Smooth muscle cell of trachea (primary cell): Measurements from ENCODE around the gene DCDC1. TPM values are rescaled to one million over a fixed set of nuclear protein-coding genes. Genes with fewer than 3 reads are reported as not detected.

Source experiments
- total RNA-seq: library from RNA; depleted of rRNA; stranded (reverse); fragments of >200 nt; gene quantifications from 2 replicates; pipeline ENCODE4 v1.2.1, GENCODE V29; 2014

The DCDC1 gene, protein sequence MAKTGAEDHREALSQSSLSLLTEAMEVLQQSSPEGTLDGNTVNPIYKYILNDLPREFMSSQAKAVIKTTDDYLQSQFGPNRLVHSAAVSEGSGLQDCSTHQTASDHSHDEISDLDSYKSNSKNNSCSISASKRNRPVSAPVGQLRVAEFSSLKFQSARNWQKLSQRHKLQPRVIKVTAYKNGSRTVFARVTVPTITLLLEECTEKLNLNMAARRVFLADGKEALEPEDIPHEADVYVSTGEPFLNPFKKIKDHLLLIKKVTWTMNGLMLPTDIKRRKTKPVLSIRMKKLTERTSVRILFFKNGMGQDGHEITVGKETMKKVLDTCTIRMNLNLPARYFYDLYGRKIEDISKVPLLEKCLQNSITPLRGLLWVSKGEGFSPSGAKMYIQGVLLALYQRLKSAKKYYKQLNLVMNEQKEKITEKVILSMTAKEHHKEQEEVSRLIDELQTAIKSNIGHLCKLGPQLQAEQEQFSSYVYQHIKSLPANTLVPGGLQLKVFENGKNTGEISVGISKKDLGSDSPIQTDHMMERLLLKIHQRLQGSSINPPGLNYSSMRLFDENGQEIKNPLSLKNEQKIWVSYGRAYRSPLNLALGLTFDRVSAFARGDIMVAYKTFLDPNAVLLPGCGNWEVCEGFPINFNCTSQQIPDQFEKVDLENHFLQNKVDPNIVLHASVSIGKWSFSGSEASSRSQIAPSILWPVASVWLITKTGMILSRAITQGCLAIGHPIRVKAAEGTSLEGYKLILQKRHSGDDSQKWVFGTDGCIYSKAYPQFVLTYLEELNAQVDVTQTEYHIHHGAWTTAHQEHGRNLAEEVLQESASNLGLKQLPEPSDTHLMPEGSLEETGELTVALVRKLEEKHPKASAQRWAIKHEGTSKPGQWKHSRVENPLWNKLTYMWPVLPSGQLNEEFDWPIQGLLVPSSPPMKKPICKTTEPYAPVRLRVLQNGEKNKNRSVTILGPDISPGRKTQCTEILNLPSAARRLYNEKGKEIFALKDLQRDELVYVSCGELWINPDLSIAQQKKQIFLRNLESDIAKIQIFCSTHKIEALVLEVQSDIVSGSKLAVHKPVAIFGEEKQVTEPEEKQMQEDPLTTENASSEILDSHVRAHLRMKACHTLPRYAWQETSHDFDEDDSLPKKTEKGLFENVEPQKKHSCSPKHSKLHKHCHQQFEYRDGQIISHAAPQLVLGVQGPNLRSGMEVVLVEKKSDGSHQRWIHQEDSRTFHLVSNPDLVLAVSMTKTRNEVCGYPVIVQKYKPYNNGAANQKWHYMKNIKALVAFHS (N-terminal part only)
- total RNA-seq, result under 0.01 and 0.29 TPM in 2 replicates

DNA sequence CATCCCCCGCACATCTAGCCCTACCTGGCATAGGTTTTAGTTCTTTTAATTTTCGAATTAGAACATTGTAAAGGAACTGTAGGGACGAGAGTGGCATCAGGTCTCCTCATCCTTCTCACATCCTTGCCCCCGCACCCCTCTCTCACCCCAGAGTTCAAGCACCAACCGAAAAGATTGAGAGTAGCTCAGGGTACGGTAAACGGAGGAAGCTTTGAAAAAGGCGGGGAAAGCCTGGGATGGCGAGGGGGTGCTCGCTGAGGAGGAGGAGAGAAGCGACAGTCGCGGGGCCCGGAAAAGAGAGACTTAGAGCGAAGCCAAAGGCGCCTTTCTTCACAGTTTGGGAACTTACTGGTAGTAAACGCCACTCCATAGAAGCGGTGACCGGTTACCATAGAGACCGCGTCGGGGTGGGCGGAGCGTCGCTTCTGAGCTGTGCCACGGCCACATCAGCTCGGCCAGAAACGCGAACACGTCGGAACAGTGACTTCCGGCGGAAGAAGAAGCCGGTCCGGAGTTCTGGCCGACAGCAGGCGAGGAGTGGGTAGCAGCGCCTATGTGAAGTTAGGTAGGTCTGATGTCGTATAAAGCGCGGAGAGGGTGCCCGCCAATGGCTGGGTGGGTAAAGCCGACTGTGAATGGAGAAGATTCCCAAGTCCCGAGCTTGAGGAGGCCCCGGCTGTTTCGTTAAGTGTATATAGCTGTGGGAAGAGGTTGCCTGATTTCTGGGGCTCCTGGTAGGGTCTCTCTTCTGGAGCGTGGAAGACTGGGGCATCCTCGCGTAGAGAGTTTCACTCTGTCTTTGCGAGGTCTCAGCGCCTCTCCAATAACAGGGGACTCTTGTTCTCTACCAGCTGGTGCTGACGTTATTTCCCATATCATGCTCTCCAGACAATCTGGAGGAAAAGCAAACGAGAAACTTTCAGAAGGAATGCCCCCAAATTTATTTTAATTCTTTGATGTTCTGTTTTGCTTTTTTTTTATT is at the start of gene DCDC1, which contains the start of gene DNAJC24:
DCDC1 (minus strand) TSS at position 392 of the 982 bp plus-strand sequence. CDS start 41,459 bp downstream, outside the sequence.
DNAJC24 (plus strand) TSS at position 513 of the 982 bp plus-strand sequence. CDS start 889 bp downstream, outside the sequence.

Other genes starting within 250 kb of the DCDC1 start
- gene DNAJC24, start 121 bp upstream of the DCDC1 start, total RNA-seq, result 16.7 and 21.1 TPM in 2 replicates
- 6.6 and 25.7 TPM in 2 replicates for gene IMMP1L, start 139.9 kb upstream of the DCDC1 start, total RNA-seq
- gene ELP4, start 140.0 kb upstream of the DCDC1 start, total RNA-seq, result 16.4 and 23.0 TPM in 2 replicates